Activated T-helper 17 cell treated with anti-CD3 and anti-CD28 coated beads, Interleukin-2, amount 50 U/mL, for 72 hours (primary cell): Measurements from ENCODE around the gene ERMAP. TPM values are rescaled to one million over a fixed set of nuclear protein-coding genes. Genes with fewer than 3 reads are reported as not detected.
A peak's percentile ranks its signal among the peaks of the same experiment; 100 is the strongest.

Experiments used
- ATAC-seq: fragments of 150-1000 bp; cut with Tn5 transposase; replicated peaks from 2 replicates; pipeline ENCODE4 v1.10.0; 2021; ENCODE audit warnings: mild to moderate bottlenecking, moderate library complexity
- H3K27ac Mint-ChIP-seq: one replicate; pipeline ENCODE4 v1.8.0; 2022; ENCODE audit warnings: mixed read lengths
- H3K27me3 Mint-ChIP-seq: one replicate; pipeline ENCODE4 v1.8.0; 2022; ENCODE audit warnings: mixed read lengths
- H3K36me3 Mint-ChIP-seq: one replicate; pipeline ENCODE4 v1.8.0; 2022; ENCODE audit warnings: low read depth, mild to moderate bottlenecking, mixed read lengths
- H3K4me1 Mint-ChIP-seq: one replicate; pipeline ENCODE4 v1.8.0; 2022; ENCODE audit warnings: mixed read lengths
- H3K4me3 Mint-ChIP-seq: one replicate; pipeline ENCODE4 v1.8.0; 2022; ENCODE audit warnings: mild to moderate bottlenecking, mixed read lengths
- H3K9me3 Mint-ChIP-seq: one replicate; pipeline ENCODE4 v1.8.0; 2022; ENCODE audit warnings: mixed read lengths
- total RNA-seq, 2 donors: library from RNA; stranded (reverse); gene quantifications; one replicate each; pipeline ENCODE4 v1.2.3, GENCODE V29; 2022

The ERMAP gene
- 1 to 10 TPM; 3.7 to 4.8 TPM for total RNA-seq

GRCh38 chr1:42816585-42817439, at the start of gene ERMAP, which contains the start of gene SVBP:
Gene ERMAP, plus strand, starts transcription at chr1:42817122. Its CDS starts 13,327 bp downstream, at chr1:42830449.
Gene SVBP, minus strand, starts transcription at chr1:42817397. Its CDS starts 853 bp downstream, at chr1:42816544.
- Mint-ChIP-seq H3K36me3 (peaks cover 17% of the 10 kb centered on the region), H3K27ac (peak within 1 kb of the TSS; percentile 82), H3K4me1 (peaks cover 22% of the 10 kb centered on the region), H3K4me3 (peak within 1 kb of the TSS; percentile 88), H3K9me3 (no peaks in the 10 kb centered on the region), H3K27me3 (no peaks in the 10 kb centered on the region)
- peak; percentile 94 for ATAC-seq

GRCh38 chr1:42767510-42768000, 49.4 kb upstream of the ERMAP start:
- Mint-ChIP-seq H3K4me1 (peaks cover 16% of the 10 kb centered on the region), H3K36me3 (peaks cover 34% of the 10 kb centered on the region), H3K9me3 (no peaks in the 10 kb centered on the region), H3K4me3 (no peak overlapping the region), H3K27me3 (no peaks in the 10 kb centered on the region), H3K27ac (no peak overlapping the region)
- ATAC-seq, result peak; percentile 16

GRCh38 chr1:42768172-42768571, 48.8 kb upstream of the ERMAP start:
- Mint-ChIP-seq H3K27ac (no peak overlapping the region), H3K9me3 (no peaks in the 10 kb centered on the region), H3K36me3 (peaks cover 37% of the 10 kb centered on the region), H3K4me3 (no peak overlapping the region), H3K27me3 (no peaks in the 10 kb centered on the region), H3K4me1 (peaks cover 20% of the 10 kb centered on the region)
- no peak for ATAC-seq

GRCh38 chr1:42769811-42770210, 47.1 kb upstream of the ERMAP start:
- H3K27ac Mint-ChIP-seq, result peak overlapping the region; percentile 41
- H3K27me3 Mint-ChIP-seq, result no peaks in the 10 kb centered on the region
- ATAC-seq, result no peak
- H3K4me3 Mint-ChIP-seq, result no peak overlapping the region
- H3K4me1 Mint-ChIP-seq, result peaks cover 23% of the 10 kb centered on the region
- no peaks in the 10 kb centered on the region for H3K9me3 Mint-ChIP-seq
- H3K36me3 Mint-ChIP-seq, result peaks cover 54% of the 10 kb centered on the region

GRCh38 chr1:42773420-42773819, 43.5 kb upstream of the ERMAP start:
- ATAC-seq, result peak; percentile 53
- peak overlapping the region; percentile 51 for H3K27ac Mint-ChIP-seq
- H3K36me3 Mint-ChIP-seq, result peaks cover 90% of the 10 kb centered on the region
- peaks cover 23% of the 10 kb centered on the region for H3K4me1 Mint-ChIP-seq
- no peak overlapping the region for H3K4me3 Mint-ChIP-seq
- no peaks in the 10 kb centered on the region for H3K27me3 Mint-ChIP-seq
- H3K9me3 Mint-ChIP-seq, result no peaks in the 10 kb centered on the region

GRCh38 chr1:42774928-42775526, 41.9 kb upstream of the ERMAP start:
- Mint-ChIP-seq H3K9me3 (no peaks in the 10 kb centered on the region), H3K36me3 (peaks cover 93% of the 10 kb centered on the region), H3K27ac (peak overlapping the region; percentile 11), H3K4me1 (peaks cover 24% of the 10 kb centered on the region), H3K4me3 (no peak overlapping the region), H3K27me3 (no peaks in the 10 kb centered on the region)
- no peak for ATAC-seq

- ATAC-seq, result no peak
- Mint-ChIP-seq H3K27ac (no peak overlapping the region), H3K9me3 (no peaks in the 10 kb centered on the region), H3K4me1 (peaks cover 18% of the 10 kb centered on the region), H3K4me3 (no peak overlapping the region), H3K36me3 (peaks cover 96% of the 10 kb centered on the region), H3K27me3 (no peaks in the 10 kb centered on the region)
These were observed 40.4 kb upstream of the ERMAP start for GRCh38 chr1:42776502-42776901.

- ATAC-seq, result peak; percentile 50
- no peak overlapping the region for H3K4me3 Mint-ChIP-seq
- no peaks in the 10 kb centered on the region for H3K27me3 Mint-ChIP-seq
- H3K36me3 Mint-ChIP-seq, result peaks cover 92% of the 10 kb centered on the region
- peak overlapping the region; percentile 36 for H3K27ac Mint-ChIP-seq
- H3K4me1 Mint-ChIP-seq, result peaks cover 11% of the 10 kb centered on the region
- H3K9me3 Mint-ChIP-seq, result no peaks in the 10 kb centered on the region
These were observed 39.1 kb upstream of the ERMAP start for GRCh38 chr1:42777852-42778251.

GRCh38 chr1:42779725-42780124, 37.2 kb upstream of the ERMAP start:
- Mint-ChIP-seq H3K36me3 (peaks cover 79% of the 10 kb centered on the region), H3K27me3 (no peaks in the 10 kb centered on the region)

GRCh38 chr1:42780176-42780575, 36.7 kb upstream of the ERMAP start:
- Mint-ChIP-seq H3K27ac (peak overlapping the region; percentile 46), H3K4me3 (no peak overlapping the region), H3K9me3 (no peaks in the 10 kb centered on the region), H3K4me1 (peaks cover 6% of the 10 kb centered on the region), H3K36me3 (peaks cover 74% of the 10 kb centered on the region), H3K27me3 (no peaks in the 10 kb centered on the region)
- ATAC-seq, result no peak

More at GRCh38 chr1:42779725-42780124, 37.2 kb upstream of the ERMAP start:
- peak overlapping the region; percentile 46 for H3K27ac Mint-ChIP-seq
- H3K4me3 Mint-ChIP-seq, result no peak overlapping the region
- H3K4me1 Mint-ChIP-seq, result peaks cover 6% of the 10 kb centered on the region
- ATAC-seq, result peak; percentile 74
- H3K9me3 Mint-ChIP-seq, result no peaks in the 10 kb centered on the region

GRCh38 chr1:42783092-42783491, 33.8 kb upstream of the ERMAP start:
- H3K36me3 Mint-ChIP-seq, result peaks cover 45% of the 10 kb centered on the region

GRCh38 chr1:42784547-42784945, 32.4 kb upstream of the ERMAP start:
- Mint-ChIP-seq H3K4me3 (no peak overlapping the region), H3K27ac (no peak overlapping the region), H3K36me3 (peaks cover 31% of the 10 kb centered on the region), H3K4me1 (peaks cover 12% of the 10 kb centered on the region), H3K27me3 (no peaks in the 10 kb centered on the region), H3K9me3 (no peaks in the 10 kb centered on the region)
- ATAC-seq, result no peak

More at GRCh38 chr1:42783092-42783491, 33.8 kb upstream of the ERMAP start:
- Mint-ChIP-seq H3K27me3 (no peaks in the 10 kb centered on the region), H3K4me3 (no peak overlapping the region), H3K9me3 (no peaks in the 10 kb centered on the region), H3K27ac (no peak overlapping the region), H3K4me1 (peaks cover 14% of the 10 kb centered on the region)
- ATAC-seq, result no peak

- Mint-ChIP-seq H3K27ac (peak within 1 kb of the TSS; percentile 84), H3K4me3 (peak within 1 kb of the TSS; percentile 80), H3K36me3 (peaks cover 25% of the 10 kb centered on the region), H3K9me3 (no peaks in the 10 kb centered on the region), H3K4me1 (peaks cover 8% of the 10 kb centered on the region), H3K27me3 (no peaks in the 10 kb centered on the region)
- ATAC-seq, result peak; percentile 87
These were observed 31.8 kb upstream of the ERMAP start, which contains the start of gene TMEM269 for GRCh38 chr1:42784946-42785693. Gene TMEM269, plus strand, starts transcription at chr1:42784991. Its CDS starts 4,903 bp downstream, at chr1:42789894.

- no peak for ATAC-seq
- Mint-ChIP-seq H3K4me1 (peaks cover 8% of the 10 kb centered on the region), H3K27ac (peak overlapping the region; percentile 84), H3K27me3 (no peaks in the 10 kb centered on the region), H3K9me3 (no peaks in the 10 kb centered on the region), H3K36me3 (peaks cover 15% of the 10 kb centered on the region), H3K4me3 (peak overlapping the region; percentile 80)
These were observed 30.8 kb upstream of the ERMAP start for GRCh38 chr1:42786097-42786496.
